ENCODE measurements around the gene CAT. TPM values are rescaled to one million over a fixed set of nuclear protein-coding genes. Genes with fewer than 3 reads are reported as not detected.

Gene CAT
- polyA plus RNA-seq, 1 of the 3 experiments (the other 2 are of a cell fraction) = 26.6 TPM

DNA sequence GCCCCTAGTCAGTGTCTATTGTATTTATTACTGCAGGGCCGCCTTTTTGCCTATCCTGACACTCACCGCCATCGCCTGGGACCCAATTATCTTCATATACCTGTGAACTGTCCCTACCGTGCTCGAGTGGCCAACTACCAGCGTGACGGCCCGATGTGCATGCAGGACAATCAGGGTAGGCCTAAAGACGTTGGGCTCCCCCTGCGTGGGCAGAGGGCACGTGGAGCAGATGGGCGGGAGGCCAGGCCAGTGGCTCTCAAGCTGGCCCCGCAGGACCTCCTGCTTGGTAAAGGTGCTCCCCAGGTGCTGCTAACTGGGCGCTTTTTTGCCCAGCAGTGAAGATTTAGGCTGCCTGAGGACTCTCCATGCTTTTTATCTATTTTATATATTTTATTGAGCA, 22.5 kb downstream of the CAT start:
- WGBS (ENCODE audit: low lambda C conversion rate) = 90% methylated on average over 13 of the region's 14 CpGs
- Histone ChIP-seq H3K9me3 (no peaks in the 10 kb centered on the region), H3K9me2 (no peaks in the 10 kb centered on the region), H3K79me2 (ENCODE audit: insufficient read depth) (no peaks in the 10 kb centered on the region), H3K4me3 (ENCODE audit: low read depth in 2 of 2, low read length in 1 of 2) (no peak overlapping the region), H3K27ac (ENCODE audit: low read depth in 2 of 2, low read length in 1 of 2) (no peak overlapping the region), H3F3A (replicated peaks; ENCODE audit: insufficient read depth) (no peaks in the 10 kb centered on the region), H3K4me1 (ENCODE audit: control insufficient read depth in 1 of 2, insufficient read depth in 2 of 2, low read depth in 1 of 2, low read length in 1 of 2) (no peaks in the 10 kb centered on the region), H3K36me3 (replicated peaks in 1 of 2; ENCODE audit: control insufficient read depth in 1 of 2, insufficient read depth in 2 of 2, low read length in 1 of 2) (peaks cover 69 to 85% of the 10 kb centered on the region in 2 experiments), H3K4me2 (no peak overlapping the region), H4K20me1 (ENCODE audit: insufficient read depth) (no peaks in the 10 kb centered on the region), H3K27me3 (ENCODE audit: insufficient read depth) (no peaks in the 10 kb centered on the region), H3K9ac (no peak overlapping the region), H2AFZ (ENCODE audit: low read depth) (no peak overlapping the region)
- CTCF ChIA-PET = interaction anchor here (1.6 kb wide), 1 partner anchor 95 kb away, joined by 5 read pairs; no protein-coding TSS in a partner anchor
- TF ChIP-seq YY1 (IDR thresholded peaks at IDR 0.05; ENCODE audit: low read depth) (no peak), RXRA (IDR thresholded peaks at IDR 0.05; ENCODE audit: borderline replicate concordance, low read depth) (no peak), TCF12 (IDR thresholded peaks at IDR 0.05) (no peak), ELF1 (IDR thresholded peaks at IDR 0.05) (no peak), GABPA (IDR thresholded peaks at IDR 0.05; ENCODE audit: low read depth) (no peak), SIN3A (IDR thresholded peaks at IDR 0.05; ENCODE audit: borderline replicate concordance, low read depth, low read length) (no peak), FOSL2 (IDR thresholded peaks at IDR 0.05; ENCODE audit: borderline replicate concordance, low read depth) (no peak), CHD2 (IDR thresholded peaks at IDR 0.05; ENCODE audit: low read length, partially characterized antibody) (no peak), FOXJ3 (CRISPR knock-in tag; IDR thresholded peaks at IDR 0.05) (no peak), RAD21 (IDR thresholded peaks at IDR 0.05; ENCODE audit: low read length) (no peak), TEAD4 (IDR thresholded peaks at IDR 0.05; ENCODE audit: borderline replicate concordance, insufficient read depth) (no peak), GATA2 (CRISPR knock-in tag; IDR thresholded peaks at IDR 0.05) (no peak), RFX5 (IDR thresholded peaks at IDR 0.05; ENCODE audit: low read length) (no peak), SMC3 (IDR thresholded peaks at IDR 0.05; ENCODE audit: low read depth, low read length) (no peak)
- TF ChIP-seq, protein P1, sequence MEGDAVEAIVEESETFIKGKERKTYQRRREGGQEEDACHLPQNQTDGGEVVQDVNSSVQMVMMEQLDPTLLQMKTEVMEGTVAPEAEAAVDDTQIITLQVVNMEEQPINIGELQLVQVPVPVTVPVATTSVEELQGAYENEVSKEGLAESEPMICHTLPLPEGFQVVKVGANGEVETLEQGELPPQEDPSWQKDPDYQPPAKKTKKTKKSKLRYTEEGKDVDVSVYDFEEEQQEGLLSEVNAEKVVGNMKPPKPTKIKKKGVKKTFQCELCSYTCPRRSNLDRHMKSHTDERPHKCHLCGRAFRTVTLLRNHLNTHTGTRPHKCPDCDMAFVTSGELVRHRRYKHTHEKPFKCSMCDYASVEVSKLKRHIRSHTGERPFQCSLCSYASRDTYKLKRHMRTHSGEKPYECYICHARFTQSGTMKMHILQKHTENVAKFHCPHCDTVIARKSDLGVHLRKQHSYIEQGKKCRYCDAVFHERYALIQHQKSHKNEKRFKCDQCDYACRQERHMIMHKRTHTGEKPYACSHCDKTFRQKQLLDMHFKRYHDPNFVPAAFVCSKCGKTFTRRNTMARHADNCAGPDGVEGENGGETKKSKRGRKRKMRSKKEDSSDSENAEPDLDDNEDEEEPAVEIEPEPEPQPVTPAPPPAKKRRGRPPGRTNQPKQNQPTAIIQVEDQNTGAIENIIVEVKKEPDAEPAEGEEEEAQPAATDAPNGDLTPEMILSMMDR (IDR thresholded peaks at IDR 0.05) = no peak
- TF ChIP-seq, protein P2, sequence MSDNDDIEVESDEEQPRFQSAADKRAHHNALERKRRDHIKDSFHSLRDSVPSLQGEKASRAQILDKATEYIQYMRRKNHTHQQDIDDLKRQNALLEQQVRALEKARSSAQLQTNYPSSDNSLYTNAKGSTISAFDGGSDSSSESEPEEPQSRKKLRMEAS (IDR thresholded peaks at IDR 0.05; ENCODE audit: low read depth) = no peak
- TF ChIP-seq, protein P3, sequence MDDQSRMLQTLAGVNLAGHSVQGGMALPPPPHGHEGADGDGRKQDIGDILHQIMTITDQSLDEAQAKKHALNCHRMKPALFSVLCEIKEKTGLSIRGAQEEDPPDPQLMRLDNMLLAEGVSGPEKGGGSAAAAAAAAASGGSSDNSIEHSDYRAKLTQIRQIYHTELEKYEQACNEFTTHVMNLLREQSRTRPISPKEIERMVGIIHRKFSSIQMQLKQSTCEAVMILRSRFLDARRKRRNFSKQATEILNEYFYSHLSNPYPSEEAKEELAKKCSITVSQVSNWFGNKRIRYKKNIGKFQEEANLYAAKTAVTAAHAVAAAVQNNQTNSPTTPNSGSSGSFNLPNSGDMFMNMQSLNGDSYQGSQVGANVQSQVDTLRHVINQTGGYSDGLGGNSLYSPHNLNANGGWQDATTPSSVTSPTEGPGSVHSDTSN (IDR thresholded peaks at IDR 0.05) = no peak
- TF ChIP-seq, protein P4, sequence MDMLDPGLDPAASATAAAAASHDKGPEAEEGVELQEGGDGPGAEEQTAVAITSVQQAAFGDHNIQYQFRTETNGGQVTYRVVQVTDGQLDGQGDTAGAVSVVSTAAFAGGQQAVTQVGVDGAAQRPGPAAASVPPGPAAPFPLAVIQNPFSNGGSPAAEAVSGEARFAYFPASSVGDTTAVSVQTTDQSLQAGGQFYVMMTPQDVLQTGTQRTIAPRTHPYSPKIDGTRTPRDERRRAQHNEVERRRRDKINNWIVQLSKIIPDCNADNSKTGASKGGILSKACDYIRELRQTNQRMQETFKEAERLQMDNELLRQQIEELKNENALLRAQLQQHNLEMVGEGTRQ (IDR thresholded peaks at IDR 0.05; ENCODE audit: borderline replicate concordance, low read depth, low read length) = no peak
- DNase-seq = no peak
- POLR2A ChIA-PET = no interaction called here
